Esophagus (tissue), 2 donors: ENCODE measurements around the gene PSMB8. TPM values are rescaled to one million over a fixed set of nuclear protein-coding genes. Genes with fewer than 3 reads are reported as not detected.
A peak's percentile ranks its signal among the peaks of the same experiment; 100 is the strongest.

ENCODE experiments used
- H3K27ac ChIP-seq, 2 donors: one replicate each; pipeline ENCODE4 v1.5.1; 2013; ENCODE audit warnings: low read depth in 2 of 2, mild to moderate bottlenecking in 2 of 2, inconsistent platforms in 1 of 2, low read length in 1 of 2, moderate library complexity in 1 of 2
- H3K27me3 ChIP-seq, 2 donors: one replicate each; pipeline ENCODE4 v1.6.1; 2013; ENCODE audit warnings: low read length in 2 of 2, control low read depth in 1 of 2, mild to moderate bottlenecking in 1 of 2; ENCODE audit not compliant: insufficient read depth in 2 of 2, control insufficient read depth in 1 of 2
- H3K36me3 ChIP-seq, 2 donors: one replicate each; pipeline ENCODE4 v1.6.1; 2013; ENCODE audit warnings: low read length in 1 of 2; ENCODE audit not compliant: control insufficient read depth in 2 of 2, insufficient read depth in 2 of 2
- H3K4me1 ChIP-seq, 2 donors: one replicate each; pipeline ENCODE4 v1.6.1; 2013; ENCODE audit warnings: low read length in 1 of 2; ENCODE audit not compliant: control insufficient read depth in 2 of 2, insufficient read depth in 2 of 2
- H3K4me3 ChIP-seq, 2 donors: one replicate each; pipeline ENCODE4 v1.5.1; 2013; ENCODE audit warnings: low read length in 2 of 2, mild to moderate bottlenecking in 2 of 2, low read depth in 1 of 2, moderate library complexity in 1 of 2
- H3K9me3 ChIP-seq, 2 donors: one replicate each; pipeline ENCODE4 v1.6.1; 2013; ENCODE audit warnings: mild to moderate bottlenecking in 2 of 2, low read depth in 1 of 2, low read length in 1 of 2, moderate library complexity in 1 of 2; ENCODE audit not compliant: control insufficient read depth in 2 of 2, insufficient read depth in 1 of 2
- WGBS, 2 donors: extraction: QIAGEN DNeasy Blood & Tissue Kit; methylation state at CpG; one replicate each; pipeline ENCODE4 v1.1.7; 2013; 5-methylcytosine and 5-hydroxymethylcytosine counted together
- polyA plus RNA-seq, 2 donors: library from polyadenylated mRNA; stranded (reverse); fragments of 200-250 nt; gene quantifications; one replicate each; pipeline ENCODE4 v1.2.3, GENCODE V29; 2013
- donor health status: healthy with polysubstance abuse.
- donor health status: Bipolar disorder and iron deficiency.

The PSMB8 gene
- polyA plus RNA-seq, 2 donors = 63.1 to 66.9 TPM

- Histone ChIP-seq H3K4me1 (no peaks in the 10 kb centered on the region), H3K4me3 (no peak overlapping the region), H3K36me3 (peaks cover 0 to 3% of the 10 kb centered on the region in 2 donors), H3K27me3 (no peaks in the 10 kb centered on the region), H3K9me3 (no peaks in the 10 kb centered on the region), H3K27ac (no peak overlapping the region)
- WGBS, 2 donors = 69 to 80% methylated on average over 1 of the region's 1 CpG
Observed at GRCh38 chr6:32860674-32861073, 16.8 kb upstream of the PSMB8 start.

GRCh38 chr6:32858194-32858593 is 14.3 kb upstream of the PSMB8 start:
- no peaks in the 10 kb centered on the region for H3K9me3 ChIP-seq
- H3K27ac ChIP-seq = no peak overlapping the region
- 87 to 90% methylated on average over 5 of the region's 5 CpGs for WGBS, 2 donors
- H3K36me3 ChIP-seq = peaks cover 0 to 3% of the 10 kb centered on the region in 2 donors
- H3K4me3 ChIP-seq = no peak overlapping the region
- no peaks in the 10 kb centered on the region for H3K4me1 ChIP-seq
- no peaks in the 10 kb centered on the region for H3K27me3 ChIP-seq

- no peak overlapping the region for H3K27ac ChIP-seq
- no peak overlapping the region for H3K4me3 ChIP-seq
- H3K36me3 ChIP-seq = peaks cover 0 to 3% of the 10 kb centered on the region in 2 donors
- 80 to 86% methylated on average over 14 of the region's 14 CpGs for WGBS, 2 donors
- peaks cover 0 to 1% of the 10 kb centered on the region in 2 donors for H3K4me1 ChIP-seq
- H3K9me3 ChIP-seq = no peaks in the 10 kb centered on the region
- no peaks in the 10 kb centered on the region for H3K27me3 ChIP-seq
Observed at GRCh38 chr6:32857156-32857891, 13.5 kb upstream of the PSMB8 start.

- peak overlapping the region in 1 of 2 donors; percentile 9 for H3K27ac ChIP-seq
Observed at GRCh38 chr6:32855467-32856174, 11.8 kb upstream of the PSMB8 start.

GRCh38 chr6:32854376-32855178 is 10.7 kb upstream of the PSMB8 start:
- Histone ChIP-seq H3K4me1 (peaks cover 0 to 6% of the 10 kb centered on the region in 2 donors), H3K9me3 (no peaks in the 10 kb centered on the region), H3K27me3 (no peaks in the 10 kb centered on the region), H3K27ac (peak overlapping the region; percentile 99 to 100), H3K4me3 (peak overlapping the region; percentile 62 to 88), H3K36me3 (peaks cover 7 to 15% of the 10 kb centered on the region in 2 donors)
- 10 to 12% methylated on average over 24 of the region's 24 CpGs for WGBS, 2 donors

More at GRCh38 chr6:32855467-32856174, 11.8 kb upstream of the PSMB8 start:
- Histone ChIP-seq H3K36me3 (peaks cover 0 to 7% of the 10 kb centered on the region in 2 donors), H3K9me3 (no peaks in the 10 kb centered on the region), H3K4me1 (peaks cover 0 to 6% of the 10 kb centered on the region in 2 donors), H3K4me3 (no peak overlapping the region), H3K27me3 (no peaks in the 10 kb centered on the region)
- 73 to 74% methylated on average over 8 of the region's 8 CpGs for WGBS, 2 donors

GRCh38 chr6:32853541-32854375 is 9.9 kb upstream of the PSMB8 start, which contains the start of the genes PSMB9 and TAP1:
Gene PSMB9, plus strand, starts transcription at chr6:32854192. Its CDS starts 38 bp downstream, at chr6:32854230.
Gene TAP1, minus strand, starts transcription at chr6:32853704. Its CDS starts 68 bp downstream, at chr6:32853636.
- WGBS, 2 donors = 1% methylated on average over 68 of the region's 68 CpGs
- H3K27ac ChIP-seq = peak within 1 kb of the TSS; percentile 99 to 100
- H3K4me1 ChIP-seq = peaks cover 0 to 6% of the 10 kb centered on the region in 2 donors
- H3K27me3 ChIP-seq = no peaks in the 10 kb centered on the region
- H3K9me3 ChIP-seq = no peaks in the 10 kb centered on the region
- peak within 1 kb of the TSS; percentile 62 to 88 for H3K4me3 ChIP-seq
- peaks cover 7 to 13% of the 10 kb centered on the region in 2 donors for H3K36me3 ChIP-seq

- 0 to 1% methylated on average over 38 to 41 of the region's 41 CpGs for WGBS, 2 donors
- peaks cover 7 to 15% of the 10 kb centered on the region in 2 donors for H3K36me3 ChIP-seq
- peaks cover 0 to 6% of the 10 kb centered on the region in 2 donors for H3K4me1 ChIP-seq
- H3K27ac ChIP-seq = peak overlapping the region; percentile 99 to 100
- H3K4me3 ChIP-seq = peak overlapping the region; percentile 62 to 88
- no peaks in the 10 kb centered on the region for H3K9me3 ChIP-seq
- H3K27me3 ChIP-seq = no peaks in the 10 kb centered on the region
Observed at GRCh38 chr6:32852844-32853540, 9.1 kb upstream of the PSMB8 start.

- no peaks in the 10 kb centered on the region for H3K27me3 ChIP-seq
- peak overlapping the region; percentile 99 to 100 for H3K27ac ChIP-seq
- no peaks in the 10 kb centered on the region for H3K9me3 ChIP-seq
- H3K4me1 ChIP-seq = peaks cover 0 to 6% of the 10 kb centered on the region in 2 donors
- 35 to 38% methylated on average over 23 of the region's 23 CpGs for WGBS, 2 donors
- peak overlapping the region; percentile 62 to 88 for H3K4me3 ChIP-seq
- peaks cover 8 to 21% of the 10 kb centered on the region in 2 donors for H3K36me3 ChIP-seq
Observed at GRCh38 chr6:32852018-32852843, 8.4 kb upstream of the PSMB8 start.
